Endodermal cell (in vitro differentiated cells): ENCODE measurements around the gene USB1. TPM values are rescaled to one million over a fixed set of nuclear protein-coding genes. Genes with fewer than 3 reads are reported as not detected.

Source experiments
- DNase-seq: peaks from one replicate; pipeline ENCODE4 v3.0.0-alpha.2; 2017
- H3K27ac ChIP-seq: 2 replicates; pipeline ENCODE4 v1.5.1; 2013; ENCODE audit warnings: mild to moderate bottlenecking, low read depth, low read length, moderate library complexity
- H3K27me3 ChIP-seq: 2 replicates; pipeline ENCODE4 v1.6.1; 2013; ENCODE audit warnings: mild to moderate bottlenecking, low read length, moderate library complexity; ENCODE audit not compliant: insufficient read depth, control insufficient read depth, poor library complexity, severe bottlenecking
- H3K36me3 ChIP-seq: 2 replicates; pipeline ENCODE4 v1.7.0; 2013; ENCODE audit warnings: mild to moderate bottlenecking, low read length, moderate library complexity; ENCODE audit not compliant: control insufficient read depth, insufficient read depth
- H3K4me1 ChIP-seq: one replicate; pipeline ENCODE4 v1.7.0; 2013; ENCODE audit warnings: low read length; ENCODE audit not compliant: control insufficient read depth, insufficient read depth
- H3K4me3 ChIP-seq: 2 replicates; pipeline ENCODE4 v1.5.1; 2013; ENCODE audit warnings: mild to moderate bottlenecking, low read length, moderate library complexity
- H3K9ac ChIP-seq: 2 replicates; pipeline ENCODE4 v1.6.1; 2013; ENCODE audit warnings: mild to moderate bottlenecking, low read length, moderate library complexity; ENCODE audit not compliant: poor library complexity, severe bottlenecking; ENCODE audit errors: extremely low read depth
- H3K9me3 ChIP-seq: 2 replicates; pipeline ENCODE4 v1.6.1; 2013; ENCODE audit warnings: mild to moderate bottlenecking, low read length, moderate library complexity; ENCODE audit not compliant: control insufficient read depth
- H3K27ac Mint-ChIP-seq: 2 replicates; pipeline ENCODE4 v1.8.0; 2020; ENCODE audit warnings: mixed read lengths
- H3K27me3 Mint-ChIP-seq: 2 replicates; pipeline ENCODE4 v1.8.0; 2021; ENCODE audit warnings: mild to moderate bottlenecking, mixed read lengths; ENCODE audit not compliant: insufficient read depth
- H3K36me3 Mint-ChIP-seq: 2 replicates; pipeline ENCODE4 v1.8.0; 2020; ENCODE audit warnings: low read depth, mixed read lengths
- H3K4me1 Mint-ChIP-seq: 2 replicates; pipeline ENCODE4 v1.8.0; 2020; ENCODE audit warnings: mixed read lengths
- H3K4me3 Mint-ChIP-seq: 2 replicates; pipeline ENCODE4 v1.8.0; 2020; ENCODE audit warnings: mild to moderate bottlenecking, moderate library complexity, mixed read lengths
- H3K9me3 Mint-ChIP-seq: 2 replicates; pipeline ENCODE4 v1.8.0; 2020; ENCODE audit warnings: mild to moderate bottlenecking, mixed read lengths
- CTCF ChIP-seq: fragments of 200-600 bp; sonication (generic); conservative IDR thresholded peaks from 2 replicates; pipeline ENCODE4 v1.5.0; 2021; ENCODE audit warnings: antibody characterized with exemption, mild to moderate bottlenecking
- WGBS, 2 experiments: methylation state at CpG; one replicate each; pipeline versions ENCODE4 v1.1.5 to v1.1.7; 2013; ENCODE audit warnings: missing lambda C conversion rate in 2 of 2, mixed read lengths in 1 of 2; ENCODE audit not compliant: insufficient coverage in 1 of 2, insufficient read length in 1 of 2; 5-methylcytosine and 5-hydroxymethylcytosine counted together
- total RNA-seq, 2 donors: library from RNA; stranded (reverse); fragmentation: NEBNext Ultra II Directional in 1 of 2; extraction: Animal tissue kit (Norgen Biotek cat#: 25700) in 1 of 2; gene quantifications; 2 replicates in 1 of 2; 3 replicates in 1 of 2; pipeline ENCODE4 v1.2.1, GENCODE V29; 2021

Gene USB1
- total RNA-seq, 2 donors from 2014 or later, result 139 to 163 TPM

DNA sequence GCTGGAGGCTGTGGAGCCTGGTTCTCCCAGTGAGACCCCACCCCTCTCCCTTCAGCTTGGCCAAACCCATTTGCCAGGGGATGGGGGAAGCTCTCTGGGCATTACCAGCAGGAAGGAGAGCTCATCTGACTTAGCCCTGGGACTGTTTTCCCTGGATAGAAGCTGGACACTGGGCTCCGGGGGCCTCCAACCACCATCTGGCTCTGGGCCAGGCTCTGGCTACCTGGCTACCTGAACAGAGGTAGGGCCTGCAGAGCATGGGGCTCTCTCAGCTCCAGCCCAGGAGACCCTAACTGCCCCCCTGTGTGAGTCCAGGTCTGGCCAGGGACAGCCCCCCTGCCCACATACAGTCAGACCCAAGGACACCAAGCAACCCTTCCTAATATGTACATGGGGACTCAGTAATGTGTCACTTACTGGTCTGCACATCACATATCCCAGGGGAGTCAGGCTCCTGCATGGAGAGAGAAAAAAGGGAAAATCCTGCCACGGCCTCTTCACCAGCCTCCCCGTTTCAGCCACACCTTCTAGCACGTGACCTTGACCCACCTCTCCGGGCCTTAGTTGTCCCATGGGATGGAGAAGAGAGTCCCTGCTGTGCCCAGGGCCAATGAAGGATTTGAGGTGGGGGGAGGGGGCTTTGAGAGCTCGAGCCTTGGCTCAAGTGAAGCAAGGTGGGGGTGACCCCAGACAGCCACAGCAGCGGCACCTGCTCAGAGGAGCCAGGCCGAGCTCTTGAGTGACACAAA is 44.1 kb upstream of the USB1 start:
- peak overlapping the region; percentile 84 for H3K27ac Mint-ChIP-seq
- Histone ChIP-seq H3K4me1 (peaks cover 12% of the 10 kb centered on the region), H3K9ac (no peak overlapping the region), H3K4me3 (no peak overlapping the region), H3K27me3 (no peaks in the 10 kb centered on the region), H3K9me3 (no peaks in the 10 kb centered on the region), H3K36me3 (no peaks in the 10 kb centered on the region), H3K27ac (no peak overlapping the region)
- no peaks in the 10 kb centered on the region for H3K27me3 Mint-ChIP-seq
- no peaks in the 10 kb centered on the region for H3K36me3 Mint-ChIP-seq
- no peak for TF ChIP-seq CTCF
- H3K9me3 Mint-ChIP-seq, result no peaks in the 10 kb centered on the region
- no peak for DNase-seq
- 74 to 81% methylated on average over 4 to 8 of the region's 8 CpGs for WGBS, 2 experiments
- peak overlapping the region; percentile 11 for H3K4me3 Mint-ChIP-seq
- H3K4me1 Mint-ChIP-seq, result peaks cover 30% of the 10 kb centered on the region

- no peaks in the 10 kb centered on the region for H3K36me3 ChIP-seq
- H3K9ac ChIP-seq, result no peak overlapping the region
- 81 to 82% methylated on average over 3 to 8 of the region's 8 CpGs for WGBS, 2 experiments
- H3K9me3 ChIP-seq, result no peaks in the 10 kb centered on the region
- Mint-ChIP-seq H3K27me3 (no peaks in the 10 kb centered on the region), H3K4me3 (peak overlapping the region; percentile 11), H3K27ac (peak overlapping the region; percentile 89), H3K9me3 (no peaks in the 10 kb centered on the region), H3K36me3 (no peaks in the 10 kb centered on the region), H3K4me1 (peaks cover 30% of the 10 kb centered on the region)
- H3K4me1 ChIP-seq, result peaks cover 12% of the 10 kb centered on the region
- peak; percentile 64 for DNase-seq
- TF ChIP-seq CTCF, result peak; percentile 44
- no peaks in the 10 kb centered on the region for H3K27me3 ChIP-seq
- H3K27ac ChIP-seq, result no peak overlapping the region
- H3K4me3 ChIP-seq, result no peak overlapping the region
These were observed 43.4 kb upstream of the USB1 start for GRCh38 chr16:57957673-57958392.

DNA sequence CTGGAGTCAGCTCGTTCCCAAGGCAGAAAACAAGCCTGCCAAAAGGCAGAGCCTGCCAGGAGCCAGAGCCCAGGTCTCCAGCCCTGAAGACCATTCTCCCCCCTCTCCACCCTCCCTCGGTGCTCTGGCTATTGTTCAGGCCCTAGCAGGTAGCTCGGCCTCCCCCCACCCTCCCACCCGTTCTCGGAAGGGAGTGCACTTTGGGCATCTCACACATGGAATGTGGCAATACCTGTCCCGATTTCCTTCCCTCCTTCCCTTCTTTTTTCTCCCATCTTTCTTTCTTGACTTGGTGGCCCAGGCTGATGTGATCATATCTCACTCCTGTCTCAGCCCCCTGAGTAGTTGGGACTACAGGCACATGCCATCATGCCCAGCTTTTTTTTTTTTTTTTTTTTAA is 42.7 kb upstream of the USB1 start:
- Histone ChIP-seq H3K27me3 (no peaks in the 10 kb centered on the region), H3K4me3 (no peak overlapping the region), H3K27ac (no peak overlapping the region), H3K9ac (no peak overlapping the region), H3K4me1 (peaks cover 12% of the 10 kb centered on the region), H3K9me3 (no peaks in the 10 kb centered on the region), H3K36me3 (no peaks in the 10 kb centered on the region)
- Mint-ChIP-seq H3K4me3 (no peak overlapping the region), H3K36me3 (no peaks in the 10 kb centered on the region), H3K27ac (peak overlapping the region; percentile 89), H3K4me1 (peaks cover 30% of the 10 kb centered on the region), H3K9me3 (no peaks in the 10 kb centered on the region), H3K27me3 (no peaks in the 10 kb centered on the region)
- no peak for DNase-seq
- WGBS, 2 experiments, result 79 to 86% methylated on average over 1 to 5 of the region's 6 CpGs
- TF ChIP-seq CTCF, result no peak
